ENCODE measurements around the gene RASSF4. TPM values are rescaled to one million over a fixed set of nuclear protein-coding genes. Genes with fewer than 3 reads are reported as not detected.

Gene RASSF4
- total and polyA plus RNA-seq, 9 of the 15 experiments (the other 6 are each of a cell fraction or from before 2014, with no cell fraction given), result 0.01 to 0.62 (median 0.11) TPM; not detected in 3

DNA sequence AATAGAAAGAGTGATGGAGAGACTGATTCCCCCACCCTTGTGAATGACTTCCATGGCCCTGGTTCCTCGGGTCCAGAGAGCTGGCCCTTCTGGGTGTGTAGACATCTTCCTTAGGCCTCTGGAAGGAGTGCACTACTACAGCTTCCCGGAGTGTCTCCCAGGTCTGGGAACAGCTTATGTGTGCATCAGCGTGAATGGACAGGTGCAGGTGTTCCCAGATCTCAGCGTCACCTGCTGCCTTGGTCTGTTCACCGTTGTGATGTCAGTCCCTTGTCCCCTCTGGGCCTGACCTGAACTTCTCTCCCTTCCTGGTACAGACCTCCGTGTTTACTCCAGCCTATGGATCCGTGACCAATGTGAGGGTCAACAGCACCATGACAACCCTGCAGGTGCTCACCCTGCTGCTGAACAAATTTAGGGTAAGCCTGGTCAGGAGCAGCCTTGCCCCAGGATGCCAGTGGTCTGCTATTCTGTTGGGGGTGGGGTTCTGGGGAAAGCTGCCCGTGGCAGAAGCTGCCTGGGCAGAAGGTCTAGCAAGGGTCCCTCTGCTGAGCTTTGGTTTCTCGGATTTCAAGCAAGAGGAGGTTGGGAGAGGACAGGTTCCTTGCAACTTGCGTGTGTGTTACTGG, 29.5 kb downstream of the RASSF4 start:
- ATAC-seq (no peak), DNase-seq (ENCODE audit: extremely low read depth in 1 of 4, low spot score in 3 of 4) (no peak), FAIRE-seq (no peak)
- Histone ChIP-seq H3K79me2 (ENCODE audit: control insufficient read depth, insufficient read depth, low read length) (no peaks in the 10 kb centered on the region), H3K36me3 (ENCODE audit: control insufficient read depth, insufficient read depth, low read length) (no peaks in the 10 kb centered on the region), H3K27ac (ENCODE audit: extremely low read depth, low read depth, low read length) (no peak overlapping the region), H3K4me3 (no peak overlapping the region), H3K4me2 (ENCODE audit: insufficient read depth, low read length) (no peak overlapping the region), H3K9me1 (ENCODE audit: control insufficient read depth, insufficient read depth, low read length) (no peaks in the 10 kb centered on the region), H3K9ac (ENCODE audit: insufficient read depth in 1 of 2, low read depth in 2 of 2, low read length in 2 of 2) (no peak overlapping the region), H3K4me1 (replicated peaks in 1 of 2; ENCODE audit: control insufficient read depth in 2 of 2, insufficient read depth in 2 of 2, low read length in 2 of 2) (peaks cover 5 to 21% of the 10 kb centered on the region in 2 experiments), H4K20me1 (replicated peaks; ENCODE audit: control insufficient read depth, insufficient read depth, low read length) (0 out of 2 replicates have a peak, but pooled peaks cover 3% of the 10 kb centered on the region), H3K9me3 (replicated peaks; ENCODE audit: control insufficient read depth, insufficient read depth, low read depth, low read length) (no peaks in the 10 kb centered on the region), H2AFZ (ENCODE audit: low read depth, low read length) (no peak overlapping the region), H3K27me3 (ENCODE audit: control insufficient read depth in 2 of 2, insufficient read depth in 2 of 2, low read length in 2 of 2) (peaks cover 32 to 64% of the 10 kb centered on the region in 2 experiments)
- intact Hi-C loops (cut with micrococcal nuclease) (no loop called here), in situ Hi-C loops (cut with MboI) (no loop called here)
- no peak for TF ChIP-seq TBP (optimal IDR thresholded peaks at IDR 0.05; ENCODE audit: low read depth, low read length)
- TF ChIP-seq ARID1B (IDR thresholded peaks at IDR 0.05), result no peak
- TF ChIP-seq ZNF77 (CRISPR knock-in tag; IDR thresholded peaks at IDR 0.05), result no peak
- TF ChIP-seq ZFP30 (CRISPR knock-in tag; IDR thresholded peaks at IDR 0.05; ENCODE audit: borderline replicate concordance), result no peak
- 10% methylated on average over 10 of the region's 10 CpGs for WGBS (ENCODE audit: insufficient coverage, low coverage, missing lambda C conversion rate)
- ChIA-PET POLR2A (interaction anchor here (0.6 to 2.0 kb wide), 3 partner anchors 10 to 413 kb away, joined by 3 to 7 read pairs (median 4); partner anchors contain the start of gene DEPP1), CTCF (ENCODE audit: low intra/inter-chr PET ratio) (interaction anchor here (2.5 kb wide), 1 partner anchor 57 kb away, joined by 25 read pairs; no protein-coding TSS in a partner anchor)
- BruUV-seq (replicated peaks), result no TSS peak
